Astrocyte of the cerebellum (primary cell): ENCODE results near the gene MEGF11.

Experiments used
- DNase-seq: peaks from one replicate; pipeline ENCODE4 v3.0.0-alpha.2; 2011; ENCODE audit warnings: low read depth
- H3K4me3 ChIP-seq: 2 replicates; pipeline ENCODE4 v1.5.1; 2011; ENCODE audit warnings: mild to moderate bottlenecking, low read depth, low read length, moderate library complexity
- CTCF ChIP-seq: IDR thresholded peaks from 2 replicates; pipeline ENCODE4 v1.5.1; 2012; ENCODE audit warnings: low read length, low read depth, moderate library complexity, mild to moderate bottlenecking; ENCODE audit errors: missing control alignments
- in situ Hi-C: cut with HindIII; loops from 2 replicates; pipeline ENCODE4 v1.10.0; 2017; ENCODE audit warnings: low sequenced_read_pairs

MEGF11 gene

GRCh38 chr15:66198757-66199156 lies 54.8 kb downstream of the MEGF11 start:
- H3K4me3 ChIP-seq, result no peak overlapping the region
- no peak for DNase-seq
- no peak for TF ChIP-seq CTCF
- in situ Hi-C loops, result no loop called here

GRCh38 chr15:66196602-66197001 lies 56.9 kb downstream of the MEGF11 start:
- no peak overlapping the region for H3K4me3 ChIP-seq
- in situ Hi-C loops, result no loop called here
- no peak for DNase-seq
- TF ChIP-seq CTCF, result no peak

GRCh38 chr15:66195621-66196230 lies 57.8 kb downstream of the MEGF11 start:
- in situ Hi-C loops, result no loop called here
- TF ChIP-seq CTCF, result no peak
- H3K4me3 ChIP-seq, result no peak overlapping the region
- no peak for DNase-seq

GRCh38 chr15:66193066-66193465 lies 60.5 kb downstream of the MEGF11 start:
- in situ Hi-C loops, result no loop called here
- no peak overlapping the region for H3K4me3 ChIP-seq
- DNase-seq, result no peak
- TF ChIP-seq CTCF, result no peak

- in situ Hi-C loops, result no loop called here
- no peak for TF ChIP-seq CTCF
- no peak for DNase-seq
- no peak overlapping the region for H3K4me3 ChIP-seq
Observed at GRCh38 chr15:66190746-66191145, 62.8 kb downstream of the MEGF11 start.

- H3K4me3 ChIP-seq, result no peak overlapping the region
- no peak for TF ChIP-seq CTCF
- in situ Hi-C loops, result no loop called here
- no peak for DNase-seq
Observed at GRCh38 chr15:66189291-66189690, 64.3 kb downstream of the MEGF11 start.

- in situ Hi-C loops, result no loop called here
- no peak for DNase-seq
- no peak for TF ChIP-seq CTCF
- no peak overlapping the region for H3K4me3 ChIP-seq
Observed at GRCh38 chr15:66188464-66188863, 65.1 kb downstream of the MEGF11 start.
